GM20000 (cell line): Measurements from ENCODE around the gene RRAS2.
"Not testable (repeated sequence)": the region's sequence is repeated elsewhere in the genome, so short reads cannot be mapped to it uniquely, and the experiment has no call there.

ENCODE experiments used
- DNase-seq: peaks from one replicate; pipeline ENCODE4 v3.0.0; 2012; ENCODE audit warnings: low spot score
- CTCF ChIP-seq: IDR thresholded peaks from 2 replicates; pipeline ENCODE4 v1.5.1; 2012; ENCODE audit warnings: mild to moderate bottlenecking, control low read depth; ENCODE audit errors: extremely low read depth, missing control alignments

The RRAS2 gene

GRCh38 chr11:14255238-14255534 lies 103.8 kb downstream of the RRAS2 start:
- TF ChIP-seq CTCF, result no peak
- DNase-seq, result no peak

- no peak for DNase-seq
- TF ChIP-seq CTCF, result no peak
Observed at GRCh38 chr11:14254533-14255237, 104.3 kb downstream of the RRAS2 start.

GRCh38 chr11:14253840-14254239 lies 105.1 kb downstream of the RRAS2 start:
- no peak for DNase-seq
- no peak for TF ChIP-seq CTCF

- no peak for TF ChIP-seq CTCF
Observed at GRCh38 chr11:14253421-14253820, 105.6 kb downstream of the RRAS2 start.

GRCh38 chr11:14252501-14252900 lies 106.5 kb downstream of the RRAS2 start:
- DNase-seq, result not testable (repeated sequence)

More at GRCh38 chr11:14253421-14253820, 105.6 kb downstream of the RRAS2 start:
- no peak for DNase-seq

GRCh38 chr11:14251754-14252153 lies 107.2 kb downstream of the RRAS2 start:
- TF ChIP-seq CTCF, result no peak
- DNase-seq, result no peak

- TF ChIP-seq CTCF, result peak; percentile 73
- DNase-seq, result peak; percentile 62
Observed at GRCh38 chr11:14249121-14249963, 109.6 kb downstream of the RRAS2 start.
